ENCODE results near the gene SPATA16. TPM values are rescaled to one million over a fixed set of nuclear protein-coding genes. Genes with fewer than 3 reads are reported as not detected.

SPATA16 gene
- not detected in 2 replicates for total RNA-seq

GRCh38 chr3:173140986-173141385, at the start of gene SPATA16:
Gene SPATA16, minus strand, starts transcription at chr3:173141235. Its CDS starts 23,504 bp downstream, at chr3:173117731.

Data from hair follicular keratinocyte (primary cell).